ENCODE results near the gene AKAP9.
"Not testable (repeated sequence)": the region's sequence is repeated elsewhere in the genome, so short reads cannot be mapped to it uniquely, and the experiment has no call there.

The AKAP9 gene

GRCh38 chr7:91940572-91941341, at the start of gene AKAP9:
AKAP9 (plus strand) TSS chr7:91940862; CDS start chr7:91941100, 238 bp downstream.
- DNase-seq (ENCODE audit: low spot score), result peak; percentile 65

GRCh38 chr7:91892099-91892705, 48.5 kb upstream of the AKAP9 start:
- DNase-seq (ENCODE audit: low spot score), result no peak

GRCh38 chr7:91892821-91893340, 47.8 kb upstream of the AKAP9 start:
- peak; percentile 31 for DNase-seq (ENCODE audit: low spot score)

- not testable (repeated sequence) for DNase-seq (ENCODE audit: low spot score)
Measured at GRCh38 chr7:91893699-91894098, 47.0 kb upstream of the AKAP9 start.

- peak; percentile 19 for DNase-seq (ENCODE audit: low spot score)
Measured at GRCh38 chr7:91894781-91895480, 45.7 kb upstream of the AKAP9 start.

GRCh38 chr7:91898240-91898992, 42.2 kb upstream of the AKAP9 start:
- DNase-seq (ENCODE audit: low spot score), result no peak

GRCh38 chr7:91899563-91899962, 41.1 kb upstream of the AKAP9 start:
- no peak for DNase-seq (ENCODE audit: low spot score)

- DNase-seq (ENCODE audit: low spot score), result no peak
Measured at GRCh38 chr7:91910171-91910570, 30.5 kb upstream of the AKAP9 start.

GRCh38 chr7:91911121-91911520, 29.5 kb upstream of the AKAP9 start:
- no peak for DNase-seq (ENCODE audit: low spot score)

GRCh38 chr7:91912494-91912893, 28.2 kb upstream of the AKAP9 start:
- DNase-seq (ENCODE audit: low spot score), result no peak

- DNase-seq (ENCODE audit: low spot score), result peak; percentile 33
Measured at GRCh38 chr7:91913612-91914011, 27.1 kb upstream of the AKAP9 start.

- DNase-seq (ENCODE audit: low spot score), result no peak
Measured at GRCh38 chr7:91915401-91916050, 25.1 kb upstream of the AKAP9 start.

- DNase-seq (ENCODE audit: low spot score), result no peak
Measured at GRCh38 chr7:91916051-91916440, 24.6 kb upstream of the AKAP9 start.

GRCh38 chr7:91918356-91918755, 22.3 kb upstream of the AKAP9 start:
- no peak for DNase-seq (ENCODE audit: low spot score)

GRCh38 chr7:91922857-91923256, 17.8 kb upstream of the AKAP9 start:
- no peak for DNase-seq (ENCODE audit: low spot score)

- no peak for DNase-seq (ENCODE audit: low spot score)
Measured at GRCh38 chr7:91927912-91928311, 12.8 kb upstream of the AKAP9 start.

GRCh38 chr7:91929463-91929862, 11.2 kb upstream of the AKAP9 start:
- DNase-seq (ENCODE audit: low spot score), result no peak

- no peak for DNase-seq (ENCODE audit: low spot score)
Measured at GRCh38 chr7:91940171-91940570, 491 bp upstream of the AKAP9 start.

- DNase-seq (ENCODE audit: low spot score), result peak; percentile 22
Measured at GRCh38 chr7:91941450-91941849, 788 bp downstream of the AKAP9 start.

GRCh38 chr7:91942312-91942711, 1.6 kb downstream of the AKAP9 start:
- DNase-seq (ENCODE audit: low spot score), result no peak

- DNase-seq (ENCODE audit: low spot score), result not testable (repeated sequence)
Measured at GRCh38 chr7:91944970-91945369, 4.3 kb downstream of the AKAP9 start.

- DNase-seq (ENCODE audit: low spot score), result peak; percentile 43
Measured at GRCh38 chr7:91945476-91945875, 4.8 kb downstream of the AKAP9 start.
